Tibial nerve (tissue), 3 donors: Measurements from ENCODE around the gene TBCC.
"Not testable (repeated sequence)": the region's sequence is repeated elsewhere in the genome, so short reads cannot be mapped to it uniquely, and the experiment has no call there.

Experiments
- POLR2A ChIP-seq, 2 donors: fragments of 450-650 bp; IDR thresholded peaks; one replicate each; pipeline ENCODE4 v1.6.1; 2017; ENCODE audit warnings: antibody characterized with exemption in 2 of 2, mild to moderate bottlenecking in 2 of 2, moderate library complexity in 2 of 2
- TF ChIP-seq, protein P1 (sequence below), 5 experiments: fragments of 200-600 bp in 3 of 5; fragments of 450-650 bp in 2 of 5; sonication (generic) in 3 of 5; IDR thresholded peaks; one replicate each; pipeline ENCODE4 v1.5.1; 2016 to 2019; ENCODE audit warnings: antibody characterized with exemption in 5 of 5, mild to moderate bottlenecking in 3 of 5, moderate library complexity in 2 of 5

DNA sequence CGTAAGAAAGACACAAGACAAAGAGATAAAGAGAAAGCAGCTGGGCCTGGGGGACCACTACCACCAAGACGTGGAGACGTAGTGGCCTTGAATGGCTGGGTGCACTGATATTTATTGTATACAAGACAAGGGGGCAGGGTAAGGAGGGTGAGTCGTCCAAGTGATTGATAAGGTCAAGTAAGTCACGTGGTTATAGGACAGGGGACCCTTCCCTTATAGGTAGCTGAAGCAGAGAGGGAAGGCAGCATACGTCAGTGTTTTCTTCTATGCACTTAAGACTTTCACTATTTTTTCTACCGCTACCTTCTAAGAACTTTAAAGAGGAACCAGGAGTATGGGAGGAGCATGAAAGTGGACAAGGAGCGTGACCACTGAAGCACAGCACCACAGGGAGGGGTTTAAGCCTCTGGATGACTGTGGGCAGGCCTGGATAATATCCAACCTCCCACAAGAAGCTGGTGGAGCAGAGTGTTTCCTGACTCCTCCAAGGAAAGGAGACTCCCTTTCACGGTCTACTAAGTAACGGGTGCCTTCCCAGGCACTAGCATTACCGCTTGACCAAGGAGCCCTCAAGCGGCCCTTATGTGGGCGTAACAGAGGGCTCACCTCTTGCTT is 11.9 kb downstream of the TBCC start:
- TF ChIP-seq, protein P1, sequence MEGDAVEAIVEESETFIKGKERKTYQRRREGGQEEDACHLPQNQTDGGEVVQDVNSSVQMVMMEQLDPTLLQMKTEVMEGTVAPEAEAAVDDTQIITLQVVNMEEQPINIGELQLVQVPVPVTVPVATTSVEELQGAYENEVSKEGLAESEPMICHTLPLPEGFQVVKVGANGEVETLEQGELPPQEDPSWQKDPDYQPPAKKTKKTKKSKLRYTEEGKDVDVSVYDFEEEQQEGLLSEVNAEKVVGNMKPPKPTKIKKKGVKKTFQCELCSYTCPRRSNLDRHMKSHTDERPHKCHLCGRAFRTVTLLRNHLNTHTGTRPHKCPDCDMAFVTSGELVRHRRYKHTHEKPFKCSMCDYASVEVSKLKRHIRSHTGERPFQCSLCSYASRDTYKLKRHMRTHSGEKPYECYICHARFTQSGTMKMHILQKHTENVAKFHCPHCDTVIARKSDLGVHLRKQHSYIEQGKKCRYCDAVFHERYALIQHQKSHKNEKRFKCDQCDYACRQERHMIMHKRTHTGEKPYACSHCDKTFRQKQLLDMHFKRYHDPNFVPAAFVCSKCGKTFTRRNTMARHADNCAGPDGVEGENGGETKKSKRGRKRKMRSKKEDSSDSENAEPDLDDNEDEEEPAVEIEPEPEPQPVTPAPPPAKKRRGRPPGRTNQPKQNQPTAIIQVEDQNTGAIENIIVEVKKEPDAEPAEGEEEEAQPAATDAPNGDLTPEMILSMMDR (IDR thresholded peaks at IDR 0.05): not testable (repeated sequence)
- TF ChIP-seq POLR2A (IDR thresholded peaks at IDR 0.05): not testable (repeated sequence)
